Mucosa of rectum (tissue), 2 donors: Measurements from ENCODE around the gene DAB2IP.

ENCODE experiments used
- H3K27ac ChIP-seq, 2 donors: one replicate each; pipeline ENCODE4 v1.7.0; 2013; ENCODE audit warnings: inconsistent platforms in 2 of 2, low read depth in 2 of 2, low read length in 2 of 2
- H3K27me3 ChIP-seq, 2 donors: one replicate each; pipeline ENCODE4 v1.7.0; 2013; ENCODE audit warnings: low read length in 2 of 2; ENCODE audit not compliant: control insufficient read depth in 2 of 2, insufficient read depth in 2 of 2
- H3K36me3 ChIP-seq, 2 donors: one replicate each; pipeline ENCODE4 v1.7.0; 2013; ENCODE audit warnings: low read length in 2 of 2; ENCODE audit not compliant: control insufficient read depth in 2 of 2, insufficient read depth in 2 of 2
- H3K4me1 ChIP-seq, 2 donors: one replicate each; pipeline ENCODE4 v1.7.0; 2013; ENCODE audit warnings: low read length in 2 of 2, mild to moderate bottlenecking in 1 of 2; ENCODE audit not compliant: control insufficient read depth in 2 of 2, insufficient read depth in 2 of 2
- H3K4me3 ChIP-seq, 2 donors: one replicate each; pipeline ENCODE4 v1.7.0; 2013; ENCODE audit warnings: low read length in 2 of 2
- H3K9ac ChIP-seq, 2 donors: one replicate each; pipeline ENCODE4 v1.7.0; 2013; ENCODE audit warnings: low read length in 2 of 2, low read depth in 1 of 2, mild to moderate bottlenecking in 1 of 2
- H3K9me3 ChIP-seq, 2 donors: one replicate each; pipeline ENCODE4 v1.7.0; 2013; ENCODE audit warnings: low read length in 2 of 2; ENCODE audit not compliant: control insufficient read depth in 2 of 2
- donor health status: healthy.
- donor health status: Normal muscosa, but diverticular disease.

DAB2IP gene

GRCh38 chr9:121827251-121827967 is 176.0 kb downstream of the DAB2IP start:
- no peak overlapping the region for H3K9ac ChIP-seq
- no peak overlapping the region for H3K27ac ChIP-seq
- H3K4me3 ChIP-seq = no peak overlapping the region
- no peaks in the 10 kb centered on the region for H3K9me3 ChIP-seq
- no peaks in the 10 kb centered on the region for H3K4me1 ChIP-seq
- no peaks in the 10 kb centered on the region for H3K27me3 ChIP-seq
- no peaks in the 10 kb centered on the region for H3K36me3 ChIP-seq

GRCh38 chr9:121830441-121831140 is 179.2 kb downstream of the DAB2IP start:
- Histone ChIP-seq H3K27ac (no peak overlapping the region), H3K9me3 (no peaks in the 10 kb centered on the region), H3K27me3 (no peaks in the 10 kb centered on the region), H3K4me1 (no peaks in the 10 kb centered on the region), H3K36me3 (no peaks in the 10 kb centered on the region), H3K9ac (no peak overlapping the region), H3K4me3 (no peak overlapping the region)

GRCh38 chr9:121831869-121832268 is 180.4 kb downstream of the DAB2IP start:
- Histone ChIP-seq H3K27ac (no peak overlapping the region), H3K9me3 (no peaks in the 10 kb centered on the region), H3K4me1 (no peaks in the 10 kb centered on the region), H3K9ac (no peak overlapping the region), H3K27me3 (no peaks in the 10 kb centered on the region), H3K4me3 (no peak overlapping the region), H3K36me3 (no peaks in the 10 kb centered on the region)

- no peak overlapping the region for H3K9ac ChIP-seq
- no peak overlapping the region for H3K27ac ChIP-seq
- no peak overlapping the region for H3K4me3 ChIP-seq
- H3K36me3 ChIP-seq = no peaks in the 10 kb centered on the region
- no peaks in the 10 kb centered on the region for H3K4me1 ChIP-seq
- H3K9me3 ChIP-seq = no peaks in the 10 kb centered on the region
- no peaks in the 10 kb centered on the region for H3K27me3 ChIP-seq
These were observed 181.6 kb downstream of the DAB2IP start for GRCh38 chr9:121833061-121833460.
